Stimulated activated CD8-positive, alpha-beta memory T cell treated with anti-CD3 and anti-CD28 coated beads, Interleukin-2, amount 100 ng/mL, for 48 hours (primary cell): Measurements from ENCODE around the gene STAT5B.
"Not testable (repeated sequence)": the region's sequence is repeated elsewhere in the genome, so short reads cannot be mapped to it uniquely, and the experiment has no call there.

Experiments used
- DNase-seq, 2 donors: peaks; one replicate each; pipeline ENCODE4 v3.0.0-alpha.2; 2020; ENCODE audit warnings: low read depth in 2 of 2

Gene STAT5B

GRCh38 chr17:42233994-42234393 lies 42.2 kb downstream of the STAT5B start:
- DNase-seq, result no peak

GRCh38 chr17:42233156-42233555 lies 43.0 kb downstream of the STAT5B start:
- no peak for DNase-seq

GRCh38 chr17:42230225-42230624 lies 46.0 kb downstream of the STAT5B start:
- no peak for DNase-seq

GRCh38 chr17:42227849-42228700 lies 48.1 kb downstream of the STAT5B start:
- DNase-seq, result no peak

- DNase-seq, result no peak
These were observed 50.5 kb downstream of the STAT5B start for GRCh38 chr17:42225646-42226045.

- no peak for DNase-seq
These were observed 51.5 kb downstream of the STAT5B start for GRCh38 chr17:42224651-42225050.

- DNase-seq, result peak; percentile 20 to 35
These were observed 54.1 kb downstream of the STAT5B start for GRCh38 chr17:42221886-42222745.

- not testable (repeated sequence) for DNase-seq
These were observed 56.9 kb downstream of the STAT5B start for GRCh38 chr17:42219280-42219679.

- no peak for DNase-seq
These were observed 62.0 kb downstream of the STAT5B start for GRCh38 chr17:42214156-42214555.

- DNase-seq, result no peak
These were observed 63.8 kb downstream of the STAT5B start for GRCh38 chr17:42212382-42212781.

- DNase-seq, result not testable (repeated sequence)
These were observed 64.3 kb downstream of the STAT5B start for GRCh38 chr17:42211921-42212341.

GRCh38 chr17:42210046-42210445 lies 66.1 kb downstream of the STAT5B start:
- DNase-seq, result no peak

- not testable (repeated sequence) for DNase-seq
These were observed 70.0 kb downstream of the STAT5B start for GRCh38 chr17:42206153-42206612.

GRCh38 chr17:42203354-42203753 lies 72.8 kb downstream of the STAT5B start:
- no peak for DNase-seq

GRCh38 chr17:42202696-42203095 lies 73.5 kb downstream of the STAT5B start:
- no peak for DNase-seq

GRCh38 chr17:42202159-42202558 lies 74.0 kb downstream of the STAT5B start:
- no peak for DNase-seq

GRCh38 chr17:42201458-42201772 lies 74.8 kb downstream of the STAT5B start:
- DNase-seq, result no peak

- no peak for DNase-seq
These were observed 75.3 kb downstream of the STAT5B start for GRCh38 chr17:42200706-42201457.

GRCh38 chr17:42199416-42200011 lies 76.7 kb downstream of the STAT5B start:
- DNase-seq, result no peak

GRCh38 chr17:42198897-42199296 lies 77.3 kb downstream of the STAT5B start:
- no peak for DNase-seq

- no peak for DNase-seq
These were observed 78.5 kb downstream of the STAT5B start for GRCh38 chr17:42197564-42198156.
